ENCODE measurements around the gene THAP5.
A peak's percentile ranks its signal among the peaks of the same experiment; 100 is the strongest.

- no peak for TF ChIP-seq RXRA (IDR thresholded peaks at IDR 0.05)
- TF ChIP-seq, protein P1, sequence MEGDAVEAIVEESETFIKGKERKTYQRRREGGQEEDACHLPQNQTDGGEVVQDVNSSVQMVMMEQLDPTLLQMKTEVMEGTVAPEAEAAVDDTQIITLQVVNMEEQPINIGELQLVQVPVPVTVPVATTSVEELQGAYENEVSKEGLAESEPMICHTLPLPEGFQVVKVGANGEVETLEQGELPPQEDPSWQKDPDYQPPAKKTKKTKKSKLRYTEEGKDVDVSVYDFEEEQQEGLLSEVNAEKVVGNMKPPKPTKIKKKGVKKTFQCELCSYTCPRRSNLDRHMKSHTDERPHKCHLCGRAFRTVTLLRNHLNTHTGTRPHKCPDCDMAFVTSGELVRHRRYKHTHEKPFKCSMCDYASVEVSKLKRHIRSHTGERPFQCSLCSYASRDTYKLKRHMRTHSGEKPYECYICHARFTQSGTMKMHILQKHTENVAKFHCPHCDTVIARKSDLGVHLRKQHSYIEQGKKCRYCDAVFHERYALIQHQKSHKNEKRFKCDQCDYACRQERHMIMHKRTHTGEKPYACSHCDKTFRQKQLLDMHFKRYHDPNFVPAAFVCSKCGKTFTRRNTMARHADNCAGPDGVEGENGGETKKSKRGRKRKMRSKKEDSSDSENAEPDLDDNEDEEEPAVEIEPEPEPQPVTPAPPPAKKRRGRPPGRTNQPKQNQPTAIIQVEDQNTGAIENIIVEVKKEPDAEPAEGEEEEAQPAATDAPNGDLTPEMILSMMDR (IDR thresholded peaks at IDR 0.05; ENCODE audit: low read depth, low read length, missing input control): no peak
- TF ChIP-seq ATF3 (IDR thresholded peaks at IDR 0.05): no peak
- no peak for TF ChIP-seq GABPA (IDR thresholded peaks at IDR 0.05 in 1 of 2, conservative IDR thresholded peaks at IDR 0.05 in 1 of 2)
- TF ChIP-seq JUND (IDR thresholded peaks at IDR 0.05): no peak
- TF ChIP-seq, protein P2, sequence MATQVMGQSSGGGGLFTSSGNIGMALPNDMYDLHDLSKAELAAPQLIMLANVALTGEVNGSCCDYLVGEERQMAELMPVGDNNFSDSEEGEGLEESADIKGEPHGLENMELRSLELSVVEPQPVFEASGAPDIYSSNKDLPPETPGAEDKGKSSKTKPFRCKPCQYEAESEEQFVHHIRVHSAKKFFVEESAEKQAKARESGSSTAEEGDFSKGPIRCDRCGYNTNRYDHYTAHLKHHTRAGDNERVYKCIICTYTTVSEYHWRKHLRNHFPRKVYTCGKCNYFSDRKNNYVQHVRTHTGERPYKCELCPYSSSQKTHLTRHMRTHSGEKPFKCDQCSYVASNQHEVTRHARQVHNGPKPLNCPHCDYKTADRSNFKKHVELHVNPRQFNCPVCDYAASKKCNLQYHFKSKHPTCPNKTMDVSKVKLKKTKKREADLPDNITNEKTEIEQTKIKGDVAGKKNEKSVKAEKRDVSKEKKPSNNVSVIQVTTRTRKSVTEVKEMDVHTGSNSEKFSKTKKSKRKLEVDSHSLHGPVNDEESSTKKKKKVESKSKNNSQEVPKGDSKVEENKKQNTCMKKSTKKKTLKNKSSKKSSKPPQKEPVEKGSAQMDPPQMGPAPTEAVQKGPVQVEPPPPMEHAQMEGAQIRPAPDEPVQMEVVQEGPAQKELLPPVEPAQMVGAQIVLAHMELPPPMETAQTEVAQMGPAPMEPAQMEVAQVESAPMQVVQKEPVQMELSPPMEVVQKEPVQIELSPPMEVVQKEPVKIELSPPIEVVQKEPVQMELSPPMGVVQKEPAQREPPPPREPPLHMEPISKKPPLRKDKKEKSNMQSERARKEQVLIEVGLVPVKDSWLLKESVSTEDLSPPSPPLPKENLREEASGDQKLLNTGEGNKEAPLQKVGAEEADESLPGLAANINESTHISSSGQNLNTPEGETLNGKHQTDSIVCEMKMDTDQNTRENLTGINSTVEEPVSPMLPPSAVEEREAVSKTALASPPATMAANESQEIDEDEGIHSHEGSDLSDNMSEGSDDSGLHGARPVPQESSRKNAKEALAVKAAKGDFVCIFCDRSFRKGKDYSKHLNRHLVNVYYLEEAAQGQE (IDR thresholded peaks at IDR 0.05): no peak
- peak; percentile 18 for TF ChIP-seq TAF1 (conservative IDR thresholded peaks at IDR 0.05)
- TF ChIP-seq SP1 (IDR thresholded peaks at IDR 0.05): no peak
- TF ChIP-seq, protein P3, sequence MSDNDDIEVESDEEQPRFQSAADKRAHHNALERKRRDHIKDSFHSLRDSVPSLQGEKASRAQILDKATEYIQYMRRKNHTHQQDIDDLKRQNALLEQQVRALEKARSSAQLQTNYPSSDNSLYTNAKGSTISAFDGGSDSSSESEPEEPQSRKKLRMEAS (IDR thresholded peaks at IDR 0.05): no peak
- TF ChIP-seq EGR1 (IDR thresholded peaks at IDR 0.05; ENCODE audit: low read depth in 2 of 2): no peak
- no peak for TF ChIP-seq YY1 (IDR thresholded peaks at IDR 0.05)
Observed at GRCh38 chr7:108526768-108527017, 42.8 kb downstream of the THAP5 start.
